SK-N-SH treated with all-trans-retinoic acid at 6 μM for 48 hours (cell line): ENCODE measurements around the gene JPT2.

ENCODE experiments used
- BACH2 ChIP-seq: fragments of 250-450 bp; sonication (Bioruptor Pico); IDR thresholded peaks from 2 replicates; pipeline ENCODE4 v1.9.0; 2021; ENCODE audit warnings: mild to moderate bottlenecking, borderline replicate concordance
- CSRNP3 ChIP-seq: fragments of 250-450 bp; sonication (Bioruptor Pico); IDR thresholded peaks from 2 replicates; pipeline ENCODE4 v1.5.1; 2021; ENCODE audit warnings: mild to moderate bottlenecking, moderate library complexity
- ISL1 ChIP-seq: fragments of 250-450 bp; sonication (Bioruptor Pico); IDR thresholded peaks from 2 replicates; pipeline ENCODE4 v2.1.2; 2022; ENCODE audit warnings: mild to moderate bottlenecking, moderate library complexity
- OSR1 ChIP-seq: fragments of 250-450 bp; sonication (Bioruptor Pico); IDR thresholded peaks from 2 replicates; pipeline ENCODE4 v1.8.0; 2022; ENCODE audit warnings: moderate library complexity, mild to moderate bottlenecking, inconsistent platforms
- PATZ1 ChIP-seq: fragments of 250-450 bp; sonication (Bioruptor Pico); IDR thresholded peaks from 2 replicates; pipeline ENCODE4 v1.8.0; 2020; ENCODE audit warnings: mild to moderate bottlenecking, moderate library complexity, borderline replicate concordance
- POU6F1 ChIP-seq: fragments of 250-450 bp; sonication (Bioruptor Pico); IDR thresholded peaks from 2 replicates; pipeline ENCODE4 v1.8.0; 2021; ENCODE audit warnings: low read depth, mild to moderate bottlenecking, moderate library complexity, borderline replicate concordance
- SNAI2 ChIP-seq: fragments of 250-450 bp; sonication (Bioruptor Pico); IDR thresholded peaks from 2 replicates; pipeline ENCODE4 v1.5.0; 2020; ENCODE audit warnings: mild to moderate bottlenecking, moderate library complexity
- TOX ChIP-seq: fragments of 250-450 bp; sonication (Bioruptor Pico); IDR thresholded peaks from 2 replicates; pipeline ENCODE4 v1.8.0; 2021; ENCODE audit warnings: mild to moderate bottlenecking, moderate library complexity, borderline replicate concordance
- ZC3H10 ChIP-seq: fragments of 250-450 bp; sonication (Bioruptor Pico); IDR thresholded peaks from 2 replicates; pipeline ENCODE4 v1.5.1; 2021; ENCODE audit warnings: mild to moderate bottlenecking, moderate library complexity
- ZFP3 ChIP-seq: fragments of 250-450 bp; sonication (Bioruptor Pico); IDR thresholded peaks from 2 replicates; pipeline ENCODE4 v1.5.0; 2020; ENCODE audit warnings: mild to moderate bottlenecking, moderate library complexity
- ZFP30 ChIP-seq: fragments of 450-650 bp; formaldehyde crosslinking; IDR thresholded peaks from 2 replicates; pipeline ENCODE4 v1.5.0; 2022; ENCODE audit warnings: mild to moderate bottlenecking, moderate library complexity
- ZNF8 ChIP-seq: fragments of 450-650 bp; formaldehyde crosslinking; IDR thresholded peaks from 2 replicates; pipeline ENCODE4 v1.5.0; 2020; ENCODE audit warnings: mild to moderate bottlenecking, moderate library complexity

DNA sequence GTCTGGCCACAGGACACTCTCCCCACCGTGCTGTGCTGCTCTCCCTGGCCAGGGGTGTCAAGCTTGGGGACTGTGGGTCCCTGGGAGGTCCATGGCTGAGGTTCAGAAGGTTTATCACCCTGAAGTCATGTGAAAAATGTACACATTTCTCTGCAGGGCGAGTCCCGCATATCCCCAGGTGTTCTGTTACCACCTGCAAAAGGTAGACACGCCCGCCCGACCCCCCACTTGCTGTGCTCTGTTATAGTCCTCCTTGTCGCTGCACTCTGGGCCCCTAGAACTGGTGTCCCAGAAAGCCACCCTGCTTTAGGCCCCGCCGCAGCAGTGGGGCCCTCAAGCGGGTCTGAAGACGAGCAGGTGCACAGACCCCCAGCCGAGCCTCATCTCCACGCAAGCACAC lies 11.8 kb downstream of the JPT2 start:
- no peak for TF ChIP-seq ZNF8 (CRISPR knock-in tag)
- TF ChIP-seq ZC3H10, result no peak
- TF ChIP-seq BACH2 (CRISPR knock-in tag), result no peak
- no peak for TF ChIP-seq ZFP30 (CRISPR knock-in tag)
- TF ChIP-seq OSR1, result no peak
- no peak for TF ChIP-seq PATZ1 (CRISPR knock-in tag)
- TF ChIP-seq SNAI2, result no peak
- TF ChIP-seq ISL1 (CRISPR knock-in tag), result no peak
- TF ChIP-seq POU6F1, result no peak
- TF ChIP-seq TOX (CRISPR knock-in tag), result no peak
- no peak for TF ChIP-seq CSRNP3 (CRISPR knock-in tag)
- TF ChIP-seq ZFP3 (CRISPR knock-in tag), result no peak
